Panc1 (cell line): ENCODE results near the gene ABHD17A. TPM values are rescaled to one million over a fixed set of nuclear protein-coding genes. Genes with fewer than 3 reads are reported as not detected.

Source experiments
- ATAC-seq: fragments of 200-7000 bp; cut with Tn5 transposase; 2 replicates; pipeline ENCODE4 v1.9.1; 2020; ENCODE audit warnings: mild to moderate bottlenecking, moderate library complexity
- BruUV-seq: library from RNA; stranded (reverse); fragments of 400-500 nt; replicated peaks from 2 replicates; lab custom pipeline; 2021; lab: Mats Ljungman, UMichigan
- CTCF ChIA-PET: fragments of 300-600 bp; sonication (Branson Sonifier 250); formaldehyde crosslinking; loops from one replicate; lab custom pipeline; 2022; ENCODE audit warnings: antibody characterized with exemption; lab: Charles Lee
- POLR2A ChIA-PET: fragments of 300-600 bp; sonication (Branson Sonifier 250); formaldehyde crosslinking; loops from one replicate; lab custom pipeline; 2022; ENCODE audit warnings: antibody characterized with exemption; lab: Charles Lee
- DNase-seq: peaks from one replicate; pipeline ENCODE4 v3.0.0-alpha.2; 2010; ENCODE audit warnings: low read depth, low spot score
- H3K27ac ChIP-seq: 2 replicates; pipeline ENCODE4 v1.5.1; 2011; ENCODE audit warnings: mild to moderate bottlenecking, low read length, inconsistent platforms
- H3K27me3 ChIP-seq: fragments of 200-500 bp; sonication (Bioruptor generic); 2 replicates; pipeline ENCODE4 v1.6.0; 2014; ENCODE audit warnings: low read length, inconsistent platforms; ENCODE audit not compliant: control insufficient read depth, insufficient read depth
- H3K36me3 ChIP-seq: fragments of 200-500 bp; sonication (Bioruptor generic); 2 replicates; pipeline ENCODE4 v1.5.1; 2014; ENCODE audit warnings: inconsistent platforms, mild to moderate bottlenecking, low read length, moderate library complexity; ENCODE audit not compliant: control insufficient read depth, insufficient read depth
- H3K4me1 ChIP-seq: 2 replicates; pipeline ENCODE4 v1.5.1; 2011; ENCODE audit warnings: inconsistent platforms, mild to moderate bottlenecking, low read length, moderate library complexity; ENCODE audit not compliant: control insufficient read depth, insufficient read depth
- H3K4me3 ChIP-seq, 2 experiments: 2 replicates each; pipeline ENCODE4 v1.5.1; 2011 to 2012; ENCODE audit warnings: low read depth in 2 of 2, low read length in 2 of 2, mild to moderate bottlenecking in 2 of 2, inconsistent platforms in 1 of 2, moderate library complexity in 1 of 2
- H3K9me3 ChIP-seq: fragments of 200-500 bp; sonication (Bioruptor generic); 2 replicates; pipeline ENCODE4 v1.5.1; 2014; ENCODE audit warnings: low read depth, mild to moderate bottlenecking, inconsistent platforms, low read length, moderate library complexity; ENCODE audit not compliant: control insufficient read depth, insufficient read depth
- CTCF ChIP-seq: fragments of 450-650 bp; IDR thresholded peaks from 2 replicates; pipeline ENCODE4 v1.5.1; 2017; ENCODE audit warnings: mild to moderate bottlenecking
- POLR2AphosphoS5 ChIP-seq: IDR thresholded peaks from 2 replicates; pipeline ENCODE4 v1.6.1; 2012; ENCODE audit warnings: mild to moderate bottlenecking, low read depth, low read length, moderate library complexity
- REST ChIP-seq, 2 experiments: IDR thresholded peaks; 2 replicates each; pipeline ENCODE4 v1.6.1; 2011 to 2012; ENCODE audit warnings: low read depth in 2 of 2, control low read depth in 1 of 2, low read length in 1 of 2, mild to moderate bottlenecking in 1 of 2, moderate library complexity in 1 of 2; ENCODE audit not compliant: insufficient read depth in 1 of 2
- SIN3A ChIP-seq: IDR thresholded peaks from 2 replicates; pipeline ENCODE4 v1.6.1; 2012; ENCODE audit warnings: low read depth, mild to moderate bottlenecking, low read length, moderate library complexity, borderline replicate concordance; ENCODE audit not compliant: insufficient read depth
- TCF7L2 ChIP-seq: IDR thresholded peaks from 2 replicates; pipeline ENCODE4 v1.6.1; 2011; ENCODE audit warnings: mild to moderate bottlenecking, low read depth, low read length, inconsistent platforms
- in situ Hi-C: cut with HindIII; loops from 2 replicates; pipeline ENCODE4 v1.10.0; 2016; ENCODE audit warnings: low sequenced_read_pairs, low pct_unique_long_range_greater_than_20kb
- intact Hi-C: fragments of 100-400 bp; cut with micrococcal nuclease; formaldehyde crosslinking; loops from one replicate; pipeline ENCODE4 v1.10.0; 2022; ENCODE audit not compliant: unreplicated experiment
- total RNA-seq: library from RNA; stranded (reverse); gene quantifications from one replicate; pipeline ENCODE4 v1.2.1, GENCODE V29; 2021; ENCODE audit not compliant: unreplicated experiment

Gene ABHD17A
- total RNA-seq, 1 experiment from 2014 or later = 57.1 TPM

- no peaks in the 10 kb centered on the region for H3K9me3 ChIP-seq
- intact Hi-C loops (no loop called here), in situ Hi-C loops (no loop called here)
- TF ChIP-seq TCF7L2 (no peak), CTCF (no peak), POLR2AphosphoS5 (no peak), REST (IDR thresholded peaks at IDR 0.05; ENCODE audit: insufficient read depth in 1 of 2, low read depth in 2 of 2, low read length in 1 of 2) (no peak), SIN3A (no peak)
- H3K27me3 ChIP-seq = no peaks in the 10 kb centered on the region
- no peaks in the 10 kb centered on the region for H3K36me3 ChIP-seq
- no peak overlapping the region for H3K4me3 ChIP-seq
- CTCF ChIA-PET = no interaction called here
- DNase-seq (no peak), ATAC-seq (no peak)
- H3K4me1 ChIP-seq = peaks cover 34% of the 10 kb centered on the region
- peak overlapping the region; percentile 92 for H3K27ac ChIP-seq
- no TSS peak for BruUV-seq
- POLR2A ChIA-PET = no interaction called here
Measured at GRCh38 chr19:1852581-1853128, 32.6 kb downstream of the ABHD17A start.

- H3K36me3 ChIP-seq = peaks cover 6% of the 10 kb centered on the region; the same call in 1 of the 2 replicates
- no peaks in the 10 kb centered on the region for H3K9me3 ChIP-seq
- ChIA-PET CTCF (no interaction called here), POLR2A (interaction anchor here (0.5 kb wide), 1 partner anchor 11 kb away, joined by 3 read pairs; no protein-coding TSS in a partner anchor)
- no peak overlapping the region for H3K4me3 ChIP-seq
- intact Hi-C loops (no loop called here), in situ Hi-C loops (no loop called here)
- H3K27ac ChIP-seq = peak overlapping the region; percentile 17; the same call in 1 of the 2 replicates
- no peak for DNase-seq
- TF ChIP-seq CTCF (no peak), POLR2AphosphoS5 (no peak), TCF7L2 (no peak), SIN3A (no peak), REST (IDR thresholded peaks at IDR 0.05; ENCODE audit: insufficient read depth in 1 of 2, low read depth in 2 of 2, low read length in 1 of 2) (no peak)
- ATAC-seq = no peak
- BruUV-seq = no TSS peak
- H3K27me3 ChIP-seq = no peaks in the 10 kb centered on the region
- H3K4me1 ChIP-seq = peaks cover 36% of the 10 kb centered on the region
Measured at GRCh38 chr19:1851654-1852580, 33.4 kb downstream of the ABHD17A start.
